Activated gamma-delta T cell (primary cell): ENCODE results near the gene PIP4K2A.

Source experiments
- DNase-seq: peaks from one replicate; lab custom pipeline; 2025; lab: John Stamatoyannopoulos, UW

PIP4K2A gene

GRCh38 chr10:22620140-22620857 is 94.1 kb downstream of the PIP4K2A start:
- no peak for DNase-seq

DNA sequence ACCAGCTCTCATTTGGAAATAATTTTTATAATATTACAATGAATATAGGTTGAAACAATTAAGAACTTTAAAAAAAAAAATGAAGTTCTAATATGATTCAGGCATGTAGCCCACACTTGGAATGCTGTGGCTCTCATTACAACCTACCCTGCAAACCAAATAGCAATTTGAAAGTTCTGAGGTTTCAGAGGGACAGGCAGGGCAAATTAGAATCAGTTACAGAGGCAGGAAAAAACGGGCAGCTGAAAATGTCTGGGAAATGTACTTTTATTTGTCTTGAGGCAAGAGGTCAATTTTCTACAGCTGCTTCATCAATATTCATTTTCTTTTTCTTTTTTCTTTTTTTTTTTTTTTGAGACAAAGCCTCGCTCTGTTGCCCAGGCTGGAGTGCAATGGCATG is 95.3 kb downstream of the PIP4K2A start:
- no peak for DNase-seq

DNA sequence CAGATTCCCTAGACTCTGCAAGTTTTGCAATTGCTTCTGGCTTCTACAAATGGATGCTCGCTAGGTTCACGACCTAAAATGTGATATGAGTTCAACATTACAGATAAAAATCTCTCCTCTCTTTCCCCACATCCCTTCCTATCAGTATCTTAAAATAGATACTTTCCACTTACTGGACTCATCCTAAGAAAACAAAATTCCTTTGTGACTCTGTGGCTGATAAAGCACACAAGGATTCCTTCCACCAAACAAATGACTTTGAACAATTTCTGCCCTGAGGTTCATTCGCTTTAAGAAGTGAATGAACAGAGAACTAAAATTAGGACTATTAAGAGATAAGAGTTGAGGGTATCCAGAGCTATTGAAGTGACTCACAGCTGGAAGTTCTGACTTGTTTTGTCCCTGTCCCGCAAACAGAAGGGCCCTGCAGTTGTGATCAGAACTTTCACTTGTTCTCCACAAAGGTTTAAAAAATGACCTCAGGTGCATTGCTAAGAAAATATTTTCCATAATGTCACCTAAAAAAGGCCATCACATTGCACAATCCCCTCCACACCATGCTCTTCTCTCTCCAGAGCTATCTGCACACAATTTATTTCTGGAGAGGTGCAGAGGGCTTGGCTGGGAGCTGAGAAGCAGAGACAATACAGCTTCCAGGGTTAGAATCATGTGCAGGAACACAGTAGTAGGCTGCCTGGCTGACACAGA is 96.1 kb downstream of the PIP4K2A start:
- DNase-seq, result no peak

DNA sequence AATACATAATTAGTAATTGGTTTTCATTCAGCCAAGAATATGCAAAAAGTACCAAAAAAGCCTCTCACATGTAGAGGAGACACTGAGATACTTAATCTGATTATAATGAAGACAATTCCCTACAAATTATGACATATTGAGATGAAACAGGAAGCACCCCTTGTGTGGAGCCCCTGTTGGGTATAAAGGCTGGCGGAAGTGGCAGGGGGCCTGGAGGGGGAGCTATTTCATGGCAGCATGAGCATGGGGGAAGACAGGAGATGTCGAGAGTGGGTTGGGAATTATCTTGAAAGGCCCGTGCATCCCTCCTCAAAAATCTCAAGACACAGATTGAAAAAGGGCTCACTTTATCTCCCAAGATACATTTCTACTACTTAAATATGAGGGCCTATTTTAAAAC is 96.9 kb downstream of the PIP4K2A start:
- DNase-seq, result no peak

DNA sequence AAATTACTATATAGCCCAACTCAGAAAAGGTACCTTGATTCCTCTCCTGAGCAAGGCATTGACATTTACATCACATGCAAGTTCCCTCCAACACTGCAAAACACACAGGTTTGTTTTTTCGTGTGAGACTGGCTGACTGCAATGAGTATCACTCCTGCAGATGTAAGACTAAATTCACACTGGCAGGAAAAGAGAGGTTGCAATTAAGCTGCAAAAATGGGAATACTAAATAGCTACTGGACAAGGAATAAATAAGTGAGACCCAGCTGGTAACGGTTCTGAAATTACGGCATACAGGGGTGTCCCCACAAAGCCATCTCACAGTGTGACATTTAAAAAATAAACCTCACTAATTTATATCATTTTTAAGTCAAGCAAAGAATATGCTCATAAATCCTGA is 97.3 kb downstream of the PIP4K2A start:
- no peak for DNase-seq

DNA sequence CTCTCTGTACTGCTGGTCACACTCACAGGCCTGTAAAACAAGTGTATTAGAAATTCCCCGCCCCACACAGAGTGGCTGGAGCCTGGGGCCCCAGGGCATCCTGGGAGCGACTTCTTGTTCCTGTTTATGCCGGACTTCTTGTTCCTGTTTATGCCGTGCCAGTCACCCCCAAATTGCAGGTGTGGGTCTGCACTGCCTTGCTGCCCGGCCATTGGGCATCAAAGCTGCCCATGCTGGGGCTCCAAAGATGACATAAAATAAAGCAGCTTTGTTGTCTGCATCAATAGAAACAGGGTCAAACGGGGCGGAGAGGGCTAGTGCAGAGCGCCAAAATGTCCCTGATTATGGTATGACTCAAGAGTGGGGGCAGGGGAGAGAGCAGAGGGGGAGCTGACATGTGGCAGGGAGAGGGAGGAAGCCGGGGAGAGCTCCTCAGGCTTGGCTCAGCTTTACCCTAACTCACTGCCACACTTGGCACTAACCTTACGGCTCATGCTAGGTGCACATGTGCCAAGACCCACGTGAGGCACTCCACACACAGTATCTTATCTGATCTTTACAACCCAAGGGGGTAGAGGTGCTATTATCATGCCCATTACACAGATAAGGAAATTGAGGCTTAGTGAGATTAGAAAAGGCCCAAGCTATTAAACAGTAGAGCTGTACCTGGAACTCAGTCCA is 98.4 kb downstream of the PIP4K2A start:
- no peak for DNase-seq

GRCh38 chr10:22615101-22615500 is 99.3 kb downstream of the PIP4K2A start:
- DNase-seq, result no peak

DNA sequence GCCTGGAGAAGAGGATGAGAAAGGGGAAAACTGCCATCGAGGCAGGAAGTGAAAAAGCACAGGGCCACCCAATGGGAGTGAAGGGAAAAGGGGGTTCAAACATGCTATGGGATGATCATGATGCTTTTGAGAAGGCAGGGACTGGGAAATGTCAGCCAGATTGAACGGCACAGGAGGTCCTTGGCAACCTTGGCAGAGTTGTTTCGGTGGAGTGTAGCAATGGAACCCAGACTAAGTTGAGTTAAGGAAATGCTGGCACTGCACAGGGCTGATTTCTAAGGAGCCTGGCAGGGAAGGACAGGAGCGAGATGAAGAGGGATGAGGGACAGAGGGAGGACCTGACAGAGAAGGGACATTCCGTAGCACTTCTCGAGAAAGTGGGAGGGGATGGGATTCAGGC is 101.4 kb downstream of the PIP4K2A start:
- DNase-seq, result no peak

GRCh38 chr10:22612318-22612717 is 102.1 kb downstream of the PIP4K2A start:
- no peak for DNase-seq

- DNase-seq, result no peak
These were observed 102.8 kb downstream of the PIP4K2A start for GRCh38 chr10:22611425-22612115.

GRCh38 chr10:22610610-22611009 is 103.8 kb downstream of the PIP4K2A start:
- DNase-seq, result no peak

GRCh38 chr10:22609719-22610465 is 104.5 kb downstream of the PIP4K2A start:
- DNase-seq, result no peak

DNA sequence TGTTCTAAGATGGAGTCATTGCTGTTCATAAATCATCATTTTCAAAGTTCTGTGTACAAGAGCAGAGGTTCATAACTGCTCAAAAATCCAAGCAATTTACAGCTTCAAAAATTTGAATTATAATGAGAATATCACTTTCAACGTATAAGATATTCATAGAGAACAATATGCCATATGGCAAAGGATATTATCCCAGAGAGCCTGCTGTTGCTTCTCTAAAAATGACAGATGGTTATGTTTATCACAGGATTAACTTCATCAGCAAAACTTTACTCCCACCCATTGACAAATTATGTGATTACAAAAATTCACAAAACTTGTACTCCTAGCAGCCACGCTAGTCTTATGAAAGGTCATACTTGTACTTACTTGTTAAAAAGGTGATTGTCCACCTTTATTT is 105.1 kb downstream of the PIP4K2A start:
- no peak for DNase-seq

GRCh38 chr10:22607261-22607660 is 107.1 kb downstream of the PIP4K2A start:
- no peak for DNase-seq

DNA sequence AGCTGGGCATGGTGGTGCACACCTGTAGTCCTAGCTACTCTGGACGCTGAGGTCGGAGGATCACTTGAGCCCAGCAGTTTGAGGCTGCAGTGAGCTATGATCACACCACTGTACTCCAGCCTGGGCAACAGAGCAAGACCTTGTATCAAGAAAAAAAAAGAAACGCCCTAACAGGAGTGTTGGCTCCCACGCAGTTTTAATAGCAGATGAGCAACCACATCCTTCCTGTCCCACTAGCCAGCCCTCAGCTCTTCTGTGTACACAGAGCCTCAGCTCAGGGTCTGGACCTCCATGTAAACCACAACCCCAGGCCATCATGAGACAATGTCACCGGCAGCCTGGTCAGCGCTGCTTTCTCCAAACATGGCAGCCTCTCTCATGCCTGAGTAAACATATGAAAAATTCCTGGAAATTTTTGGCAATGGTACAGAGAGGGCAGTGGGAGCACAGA is 108.2 kb downstream of the PIP4K2A start:
- DNase-seq, result no peak

DNA sequence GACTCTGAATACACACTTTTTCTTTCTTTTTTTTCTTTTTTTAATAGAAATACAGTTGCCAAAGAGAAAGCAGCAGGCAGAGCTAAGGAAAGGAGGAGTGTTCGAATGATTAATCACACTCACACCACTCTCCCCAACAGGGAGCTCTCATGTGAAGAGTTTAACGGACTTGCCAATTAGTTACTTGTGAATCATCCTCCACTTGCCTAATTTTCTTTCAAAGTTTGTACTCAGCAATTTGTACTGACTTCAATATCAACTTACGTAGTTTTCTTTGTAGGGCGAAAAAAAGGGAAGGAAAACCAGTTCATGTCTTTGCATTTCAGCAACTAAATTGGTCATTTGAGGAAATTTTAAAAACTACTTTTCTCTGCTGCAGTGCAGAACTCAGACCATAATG is 109.2 kb downstream of the PIP4K2A start:
- no peak for DNase-seq

- DNase-seq, result no peak
These were observed 109.8 kb downstream of the PIP4K2A start for GRCh38 chr10:22604344-22605126.

DNA sequence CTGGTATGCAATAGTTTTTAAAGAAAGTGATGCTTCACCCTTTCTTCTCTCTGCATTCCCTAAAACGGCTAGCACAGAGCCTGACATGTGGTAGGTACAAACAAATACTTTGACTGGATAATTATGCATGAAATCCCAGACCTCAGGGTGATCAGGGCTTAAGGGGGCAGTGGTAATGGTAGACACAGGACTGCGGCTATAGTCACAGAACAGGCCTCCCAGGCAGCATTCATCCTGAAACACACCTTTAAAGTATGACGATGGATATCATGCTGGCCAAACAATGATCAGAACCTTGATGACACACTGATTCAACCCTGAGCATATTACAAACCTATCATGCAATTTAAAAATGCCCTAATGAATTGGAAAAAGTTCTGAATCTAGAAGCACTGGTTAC is 110.8 kb downstream of the PIP4K2A start:
- no peak for DNase-seq

GRCh38 chr10:22601618-22602017 is 112.8 kb downstream of the PIP4K2A start:
- DNase-seq, result no peak

DNA sequence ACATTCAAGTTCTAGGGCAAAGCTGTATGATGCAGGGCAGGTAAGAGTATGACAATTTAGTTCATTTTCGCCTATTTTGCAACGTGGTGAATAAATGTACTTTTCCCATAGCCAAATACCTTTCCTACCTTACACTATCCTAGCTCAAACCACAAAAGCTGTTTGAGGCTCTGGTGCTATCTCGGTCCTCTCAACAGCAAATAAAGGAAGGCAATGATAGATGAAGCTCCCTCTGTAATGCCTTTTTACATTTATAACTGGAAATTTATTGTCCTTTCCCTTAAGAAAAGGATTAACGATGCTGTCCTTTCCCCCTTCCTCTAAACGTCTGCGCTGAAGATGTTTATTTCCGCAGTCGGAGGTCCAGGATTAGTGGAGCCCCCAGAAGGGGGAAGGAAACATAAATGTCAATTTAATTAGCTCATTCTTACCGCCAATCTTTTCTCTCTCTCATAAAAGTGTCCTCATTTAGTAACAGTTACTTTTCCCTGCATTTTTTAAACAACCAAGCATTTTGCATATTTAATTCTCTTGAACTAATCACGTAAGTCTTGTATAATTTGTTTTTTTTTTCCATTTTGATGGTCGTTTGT is 114.6 kb downstream of the PIP4K2A start:
- DNase-seq, result no peak
